Liver (tissue), 3 donors: Measurements from ENCODE around the gene OTOGL.

Experiments
- CTCF ChIP-seq: fragments of 150-350 bp; IDR thresholded peaks from 2 replicates; pipeline ENCODE4 v1.5.1; 2017; ENCODE audit warnings: improper control_type of control experiment, low read depth, low read length; ENCODE audit not compliant: missing input control
- MAX ChIP-seq: IDR thresholded peaks from 2 replicates; pipeline ENCODE4 v1.6.1; 2016; ENCODE audit warnings: antibody characterized with exemption
- YY1 ChIP-seq: IDR thresholded peaks from 2 replicates; pipeline ENCODE4 v1.6.1; 2016; ENCODE audit warnings: antibody characterized with exemption, mild to moderate bottlenecking
- TF ChIP-seq, protein P1 (sequence below): IDR thresholded peaks from 2 replicates; pipeline ENCODE4 v1.6.1; 2016; ENCODE audit warnings: antibody characterized with exemption
- donor health status: healthy.
- donor health status: healthy.

DNA sequence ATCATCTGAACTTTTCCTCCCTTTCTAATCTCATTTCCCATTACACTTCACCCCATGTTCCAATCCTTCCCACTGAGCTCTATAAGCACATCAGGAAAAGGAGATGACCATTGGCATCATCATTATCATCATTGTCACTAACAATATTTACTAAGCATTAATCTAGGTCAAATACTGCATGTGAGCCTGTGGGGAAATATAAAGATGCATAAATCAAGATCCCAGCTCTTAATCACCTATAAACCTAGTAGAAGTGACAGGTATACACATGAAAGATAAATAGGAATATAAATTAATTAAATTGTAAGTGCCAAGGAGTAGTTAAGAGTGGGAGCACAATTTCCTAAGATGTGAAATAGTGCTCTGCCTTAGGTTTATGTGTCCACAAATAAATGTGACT lies 100.6 kb downstream of the OTOGL start:
- TF ChIP-seq CTCF (no peak), YY1 (no peak), MAX (no peak)
- TF ChIP-seq, protein P1, sequence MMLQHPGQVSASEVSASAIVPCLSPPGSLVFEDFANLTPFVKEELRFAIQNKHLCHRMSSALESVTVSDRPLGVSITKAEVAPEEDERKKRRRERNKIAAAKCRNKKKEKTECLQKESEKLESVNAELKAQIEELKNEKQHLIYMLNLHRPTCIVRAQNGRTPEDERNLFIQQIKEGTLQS, result no peak
